ENCODE data around the gene SLC6A12. TPM values are rescaled to one million over a fixed set of nuclear protein-coding genes. Genes with fewer than 3 reads are reported as not detected.

The SLC6A12 gene
- total RNA-seq, 2 experiments from 2014 or later, result not detected

DNA sequence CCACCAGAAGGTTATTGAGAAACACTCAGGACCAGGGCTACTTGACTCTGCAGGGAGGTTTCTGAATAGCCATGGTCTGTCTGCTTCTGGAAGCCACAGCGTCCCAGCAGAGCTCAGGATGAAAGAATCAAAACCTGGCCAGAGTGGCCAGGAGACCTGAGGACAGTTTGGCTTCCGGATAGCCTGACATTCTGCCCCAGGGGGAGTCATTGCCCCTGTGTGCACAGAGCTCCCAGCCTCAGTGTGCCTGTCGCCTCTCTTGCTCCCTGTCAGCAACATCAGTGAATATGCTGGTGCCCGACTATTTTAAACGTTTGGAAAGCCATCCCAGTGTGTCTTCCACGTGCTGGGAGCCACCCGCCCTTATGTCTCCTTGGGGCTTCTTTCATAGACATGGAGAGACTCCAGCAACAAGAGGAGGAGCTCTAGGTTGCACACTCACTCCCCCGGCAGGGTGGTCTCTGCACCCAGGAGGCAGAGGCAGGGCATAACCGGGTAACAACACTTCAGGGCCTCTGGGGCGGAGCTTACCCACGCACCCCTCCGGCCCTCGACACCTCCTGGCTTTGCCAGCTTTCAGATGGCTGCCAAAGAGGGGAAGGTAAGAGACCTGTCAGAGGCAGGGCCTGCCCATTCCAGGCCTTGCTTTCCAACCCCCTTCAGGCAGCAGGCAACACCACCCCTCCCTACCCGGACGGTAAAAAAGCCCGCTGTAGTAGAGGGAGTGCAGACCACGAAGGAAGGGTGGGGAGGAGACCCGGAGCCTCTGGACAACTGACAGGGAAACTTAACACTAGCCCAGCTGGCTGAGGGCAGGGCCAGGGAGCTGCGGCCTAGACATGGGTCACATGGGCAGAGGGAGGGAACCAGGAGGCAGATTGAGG is 19.0 kb upstream of the SLC6A12 start:
- POLR2A ChIA-PET, result no interaction called here
- no peaks in the 10 kb centered on the region for H3K27me3 Mint-ChIP-seq (ENCODE audit: low read depth)
- no peak overlapping the region for H3K4me3 Mint-ChIP-seq
- DNase-seq (no peak), ATAC-seq (no peak)
- no peaks in the 10 kb centered on the region for H3K4me1 Mint-ChIP-seq (ENCODE audit: low read depth)
- H3K27ac Mint-ChIP-seq, result no peak overlapping the region
- H3K9me3 Mint-ChIP-seq (ENCODE audit: insufficient read depth), result peaks cover 14% of the 10 kb centered on the region
- CTCF ChIA-PET, result interaction anchor here (1.1 to 1.3 kb wide), 2 partner anchors 13 to 16 kb away, joined by 4 to 6 read pairs; no protein-coding TSS in a partner anchor
- H3K36me3 Mint-ChIP-seq (ENCODE audit: low read depth), result no peaks in the 10 kb centered on the region

DNA sequence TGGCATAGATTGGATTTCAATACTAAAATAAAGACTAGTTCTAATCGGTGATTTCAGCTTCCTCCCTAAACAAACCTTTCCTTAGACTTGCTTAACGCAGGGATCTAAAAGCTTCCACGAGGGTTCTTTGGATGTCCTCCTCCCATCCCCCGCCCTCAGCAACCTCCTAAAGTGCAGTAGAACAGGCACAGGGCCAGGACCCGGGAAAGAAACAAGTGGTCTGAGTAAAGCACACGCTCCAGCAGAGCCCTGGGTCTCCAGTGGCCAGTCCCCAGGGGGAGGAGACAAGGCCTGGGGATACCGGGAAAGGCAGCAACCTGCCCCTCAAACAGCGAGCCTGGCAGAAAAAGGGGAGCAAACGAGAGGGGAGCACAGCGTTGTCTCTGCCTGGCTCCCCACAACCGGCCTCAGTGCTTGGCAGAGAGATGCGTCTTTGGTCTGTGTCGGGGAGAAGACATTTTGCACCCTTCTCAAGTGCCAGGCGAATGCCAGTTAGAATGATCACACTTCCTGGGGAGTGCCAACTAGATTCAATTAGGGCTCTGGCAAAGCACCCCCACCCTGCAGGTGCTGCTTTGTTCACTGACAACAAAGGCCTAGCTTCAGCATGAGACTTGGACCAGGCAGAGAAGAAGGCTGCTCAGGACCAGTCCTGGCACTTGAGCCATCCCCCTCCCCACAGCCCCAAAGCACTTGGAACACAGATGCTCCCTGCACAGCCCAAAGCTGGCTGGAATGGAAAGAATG is 17.1 kb upstream of the SLC6A12 start:
- Mint-ChIP-seq H3K27ac (no peak overlapping the region), H3K4me3 (no peak overlapping the region), H3K27me3 (ENCODE audit: low read depth) (no peaks in the 10 kb centered on the region), H3K9me3 (ENCODE audit: insufficient read depth) (peaks cover 7% of the 10 kb centered on the region), H3K36me3 (ENCODE audit: low read depth) (no peaks in the 10 kb centered on the region), H3K4me1 (ENCODE audit: low read depth) (no peaks in the 10 kb centered on the region)
- ATAC-seq, result no peak
- POLR2A ChIA-PET, result no interaction called here
- CTCF ChIA-PET, result no interaction called here
- no peak for DNase-seq

GRCh38 chr12:229441-230191 is 15.7 kb upstream of the SLC6A12 start:
- ChIA-PET CTCF (interaction anchor here (1.5 kb wide), 1 partner anchor 9 kb away, joined by 4 read pairs; no protein-coding TSS in a partner anchor), POLR2A (no interaction called here)
- Mint-ChIP-seq H3K4me3 (no peak overlapping the region), H3K27ac (no peak overlapping the region), H3K27me3 (ENCODE audit: low read depth) (no peaks in the 10 kb centered on the region), H3K36me3 (ENCODE audit: low read depth) (no peaks in the 10 kb centered on the region), H3K9me3 (ENCODE audit: insufficient read depth) (no peaks in the 10 kb centered on the region), H3K4me1 (ENCODE audit: low read depth) (no peaks in the 10 kb centered on the region)
- DNase-seq (no peak), ATAC-seq (no peak)

GRCh38 chr12:228846-229200 is 14.9 kb upstream of the SLC6A12 start:
- H3K27ac Mint-ChIP-seq, result no peak overlapping the region

DNA sequence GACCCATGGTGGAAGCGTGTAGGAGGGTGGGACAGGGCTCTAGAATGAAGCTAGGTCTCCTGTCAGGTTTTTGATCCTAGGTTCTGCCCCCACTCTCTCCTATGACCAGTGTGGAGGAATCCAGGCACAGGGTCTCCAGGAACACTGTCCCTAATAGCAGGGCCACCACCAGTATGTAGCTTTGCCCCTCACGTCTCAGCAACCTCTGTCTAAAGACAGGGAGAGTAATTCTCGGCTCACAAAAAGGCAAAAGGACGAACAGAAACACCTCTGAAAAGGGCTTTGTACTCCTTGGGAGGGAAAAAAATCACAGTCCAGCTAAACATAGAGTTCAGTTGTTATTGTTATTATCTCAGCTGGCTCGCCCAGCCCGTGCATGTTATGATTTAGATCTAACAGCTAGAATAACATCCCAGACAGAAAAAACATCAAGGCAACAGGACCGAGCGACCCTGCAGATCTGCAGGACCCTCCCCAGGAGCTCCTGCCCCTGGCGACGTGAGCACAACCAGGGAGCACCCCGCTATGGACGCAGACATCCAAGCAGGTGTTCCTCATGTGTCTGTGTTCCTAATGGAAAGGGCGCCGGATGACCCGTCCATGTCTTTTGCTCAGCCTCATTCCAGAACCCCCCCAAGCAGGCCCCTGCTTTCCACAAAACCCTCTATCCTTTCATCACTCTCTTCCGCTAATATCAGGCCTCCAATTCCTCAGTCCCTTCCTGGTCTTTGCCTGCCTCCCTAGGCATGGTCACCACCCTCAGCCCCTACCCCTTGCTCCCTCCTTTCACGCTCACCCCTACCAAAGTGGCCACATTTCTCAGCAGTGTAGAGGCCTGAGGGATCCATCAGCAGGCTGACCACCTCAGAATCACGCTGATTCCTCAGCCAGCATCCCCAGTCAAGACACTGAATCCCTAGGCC is 14.2 kb upstream of the SLC6A12 start:
- DNase-seq, result no peak
- Mint-ChIP-seq H3K4me3 (no peak overlapping the region), H3K27ac (no peak overlapping the region), H3K27me3 (ENCODE audit: low read depth) (no peaks in the 10 kb centered on the region), H3K9me3 (ENCODE audit: insufficient read depth) (no peaks in the 10 kb centered on the region), H3K36me3 (ENCODE audit: low read depth) (no peaks in the 10 kb centered on the region), H3K4me1 (ENCODE audit: low read depth) (no peaks in the 10 kb centered on the region)
- ChIA-PET POLR2A (interaction anchor here (0.5 kb wide), 1 partner anchor 18 kb away, joined by 4 read pairs; no protein-coding TSS in a partner anchor), CTCF (no interaction called here)
- ATAC-seq, result no peak

More at GRCh38 chr12:228846-229200, 14.9 kb upstream of the SLC6A12 start:
- Mint-ChIP-seq H3K36me3 (ENCODE audit: low read depth) (no peaks in the 10 kb centered on the region), H3K9me3 (ENCODE audit: insufficient read depth) (no peaks in the 10 kb centered on the region), H3K4me3 (no peak overlapping the region), H3K27me3 (ENCODE audit: low read depth) (no peaks in the 10 kb centered on the region), H3K4me1 (ENCODE audit: low read depth) (no peaks in the 10 kb centered on the region)
- DNase-seq, result no peak
- POLR2A ChIA-PET, result no interaction called here
- ATAC-seq, result no peak
- CTCF ChIA-PET, result interaction anchor here (1.5 kb wide), 1 partner anchor 9 kb away, joined by 4 read pairs; no protein-coding TSS in a partner anchor

DNA sequence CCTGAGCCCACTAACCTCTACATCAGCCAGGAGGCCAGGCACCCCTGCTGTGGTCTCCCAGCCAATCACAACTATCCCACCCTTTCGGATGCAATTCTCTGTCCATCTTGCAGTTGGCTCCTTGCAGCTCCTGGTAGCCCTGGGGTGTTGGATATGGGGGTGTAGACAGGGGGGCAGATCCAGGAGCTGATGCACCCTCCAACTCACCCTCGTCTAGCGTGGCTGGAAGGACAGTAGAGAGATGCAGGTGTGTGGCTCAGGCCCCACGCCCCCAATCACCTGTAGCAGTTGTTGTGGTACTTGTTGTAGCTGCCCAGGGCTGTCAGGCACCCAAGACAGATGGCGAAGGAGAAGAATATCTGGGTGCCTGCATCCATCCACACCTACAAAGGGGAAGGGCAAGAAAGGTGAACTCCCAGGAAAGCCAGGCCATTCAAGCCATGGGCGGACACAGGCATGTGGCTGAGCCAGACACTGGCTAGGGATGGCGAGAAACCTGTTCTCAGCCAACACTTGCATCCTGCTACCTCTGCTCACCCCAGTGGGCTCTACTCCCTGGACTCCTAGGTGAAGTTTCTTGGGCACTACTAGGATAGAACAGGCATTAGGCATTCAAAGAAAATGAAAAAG is 13.4 kb upstream of the SLC6A12 start:
- CTCF ChIA-PET, result no interaction called here
- Mint-ChIP-seq H3K4me1 (ENCODE audit: low read depth) (no peaks in the 10 kb centered on the region), H3K36me3 (ENCODE audit: low read depth) (no peaks in the 10 kb centered on the region), H3K4me3 (no peak overlapping the region), H3K27me3 (ENCODE audit: low read depth) (no peaks in the 10 kb centered on the region), H3K9me3 (ENCODE audit: insufficient read depth) (no peaks in the 10 kb centered on the region), H3K27ac (no peak overlapping the region)
- ATAC-seq (no peak), DNase-seq (no peak)
- POLR2A ChIA-PET, result no interaction called here

- no peaks in the 10 kb centered on the region for H3K9me3 Mint-ChIP-seq (ENCODE audit: insufficient read depth)
- CTCF ChIA-PET, result no interaction called here
- H3K27ac Mint-ChIP-seq, result no peak overlapping the region
- no peaks in the 10 kb centered on the region for H3K27me3 Mint-ChIP-seq (ENCODE audit: low read depth)
- ATAC-seq (no peak), DNase-seq (no peak)
- H3K4me1 Mint-ChIP-seq (ENCODE audit: low read depth), result no peaks in the 10 kb centered on the region
- no peak overlapping the region for H3K4me3 Mint-ChIP-seq
- H3K36me3 Mint-ChIP-seq (ENCODE audit: low read depth), result no peaks in the 10 kb centered on the region
- POLR2A ChIA-PET, result no interaction called here
These were observed 12.4 kb upstream of the SLC6A12 start for GRCh38 chr12:226401-226800.

- H3K4me1 Mint-ChIP-seq (ENCODE audit: low read depth), result no peaks in the 10 kb centered on the region
- H3K27me3 Mint-ChIP-seq (ENCODE audit: low read depth), result no peaks in the 10 kb centered on the region
- POLR2A ChIA-PET, result no interaction called here
- CTCF ChIA-PET, result no interaction called here
- no peak for DNase-seq
- no peak overlapping the region for H3K4me3 Mint-ChIP-seq
- no peaks in the 10 kb centered on the region for H3K9me3 Mint-ChIP-seq (ENCODE audit: insufficient read depth)
- ATAC-seq, result no peak
- H3K27ac Mint-ChIP-seq, result no peak overlapping the region
- no peaks in the 10 kb centered on the region for H3K36me3 Mint-ChIP-seq (ENCODE audit: low read depth)
These were observed 11.1 kb upstream of the SLC6A12 start for GRCh38 chr12:225012-225411.

DNA sequence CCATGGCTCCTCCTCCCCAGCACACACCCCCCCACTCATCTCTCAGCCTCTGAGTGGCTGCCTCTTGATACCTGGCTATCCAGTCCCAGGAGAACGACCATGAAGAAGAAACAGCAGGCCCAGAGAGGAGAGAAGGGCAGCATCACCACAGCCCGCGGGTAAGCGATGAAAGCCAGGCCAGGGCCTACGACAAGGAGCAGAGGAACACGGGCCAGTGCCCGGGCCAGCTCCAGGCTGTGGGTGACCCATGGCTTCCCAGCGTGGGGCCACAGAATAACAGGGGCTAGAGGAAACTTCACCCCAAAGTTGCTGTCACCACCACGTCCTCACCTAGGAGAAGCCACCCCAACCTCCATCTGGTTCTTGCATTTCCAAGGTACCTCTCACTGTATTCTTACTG is 10.4 kb upstream of the SLC6A12 start:
- Mint-ChIP-seq H3K36me3 (ENCODE audit: low read depth) (no peaks in the 10 kb centered on the region), H3K4me1 (ENCODE audit: low read depth) (peaks cover 5% of the 10 kb centered on the region), H3K4me3 (no peak overlapping the region), H3K27me3 (ENCODE audit: low read depth) (no peaks in the 10 kb centered on the region), H3K9me3 (ENCODE audit: insufficient read depth) (no peaks in the 10 kb centered on the region), H3K27ac (no peak overlapping the region)
- POLR2A ChIA-PET, result no interaction called here
- no peak for ATAC-seq
- CTCF ChIA-PET, result no interaction called here
- no peak for DNase-seq

GRCh38 chr12:223841-224240 is 9.9 kb upstream of the SLC6A12 start:
- ChIA-PET POLR2A (no interaction called here), CTCF (no interaction called here)
- Mint-ChIP-seq H3K27ac (no peak overlapping the region), H3K27me3 (ENCODE audit: low read depth) (no peaks in the 10 kb centered on the region), H3K36me3 (ENCODE audit: low read depth) (no peaks in the 10 kb centered on the region), H3K4me1 (ENCODE audit: low read depth) (peaks cover 5% of the 10 kb centered on the region), H3K4me3 (no peak overlapping the region), H3K9me3 (ENCODE audit: insufficient read depth) (no peaks in the 10 kb centered on the region)
- no peak for ATAC-seq
- no peak for DNase-seq

- no peak overlapping the region for H3K27ac Mint-ChIP-seq
- DNase-seq, result no peak
- no peaks in the 10 kb centered on the region for H3K36me3 Mint-ChIP-seq (ENCODE audit: low read depth)
- ChIA-PET POLR2A (no interaction called here), CTCF (interaction anchor here (0.7 kb wide), 1 partner anchor 9 kb away, joined by 3 read pairs; no protein-coding TSS in a partner anchor)
- peaks cover 5% of the 10 kb centered on the region for H3K4me1 Mint-ChIP-seq (ENCODE audit: low read depth)
- H3K4me3 Mint-ChIP-seq, result no peak overlapping the region
- no peaks in the 10 kb centered on the region for H3K9me3 Mint-ChIP-seq (ENCODE audit: insufficient read depth)
- peaks cover 3% of the 10 kb centered on the region for H3K27me3 Mint-ChIP-seq (ENCODE audit: low read depth)
- ATAC-seq, result no peak
These were observed 7.8 kb upstream of the SLC6A12 start for GRCh38 chr12:221736-222135.

All from activated CD8-positive, alpha-beta T cell treated with anti-CD3 and anti-CD28 coated beads, Interleukin-2, amount 10 ng/mL, durations not matched to agents 7 days and 5 days (primary cell).